ENCODE results near the gene PI4K2A. TPM values are rescaled to one million over a fixed set of nuclear protein-coding genes. Genes with fewer than 3 reads are reported as not detected.

Gene PI4K2A
- total and polyA plus RNA-seq, 2 of the 13 experiments (the other 11 are each of a cell fraction or from before 2014, with no cell fraction given): 10.9 to 14.3 TPM

DNA sequence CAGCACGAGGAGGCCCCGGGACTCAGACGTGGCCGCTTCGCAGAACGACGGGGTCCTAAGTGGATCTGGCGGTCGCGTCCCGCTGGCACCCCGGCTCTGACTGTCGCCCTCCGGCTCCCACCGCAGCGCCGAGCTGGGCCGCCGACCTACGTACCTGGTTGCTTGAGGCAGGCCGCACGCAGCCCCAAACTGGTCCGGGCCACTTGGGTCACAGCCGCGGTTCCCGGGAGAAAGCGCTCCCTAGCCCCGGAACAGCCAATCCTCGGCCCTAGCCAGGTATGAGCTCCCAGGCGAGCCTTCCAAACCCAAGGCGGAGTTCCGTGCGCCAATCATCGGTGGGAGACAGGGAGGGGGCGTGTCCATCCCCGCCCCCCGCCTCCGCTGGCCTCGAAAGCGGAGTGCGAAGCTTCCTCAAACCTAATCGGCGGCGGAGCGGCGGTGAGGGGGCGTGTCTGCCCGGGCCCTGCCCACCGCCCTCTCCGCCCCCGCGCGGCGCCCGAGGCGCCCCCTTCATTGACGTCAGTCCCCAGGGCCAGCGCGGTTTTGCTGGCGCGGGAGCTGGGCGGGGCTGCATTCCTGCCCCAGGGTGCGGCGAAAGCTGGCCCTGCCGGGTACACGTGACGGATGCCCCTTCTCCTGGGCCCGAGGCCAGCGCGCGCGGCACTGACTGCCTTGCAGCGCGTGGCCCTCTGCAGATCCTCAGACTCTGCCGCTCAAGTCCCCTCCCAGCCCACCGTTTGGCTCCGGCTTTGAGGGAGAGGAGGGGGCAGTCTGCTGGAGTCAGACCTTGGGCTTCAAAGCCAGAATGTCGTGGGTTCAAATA lies 46.7 kb downstream of the PI4K2A start, which contains the start of gene AVPI1 (continued):
- TF ChIP-seq, protein P1, sequence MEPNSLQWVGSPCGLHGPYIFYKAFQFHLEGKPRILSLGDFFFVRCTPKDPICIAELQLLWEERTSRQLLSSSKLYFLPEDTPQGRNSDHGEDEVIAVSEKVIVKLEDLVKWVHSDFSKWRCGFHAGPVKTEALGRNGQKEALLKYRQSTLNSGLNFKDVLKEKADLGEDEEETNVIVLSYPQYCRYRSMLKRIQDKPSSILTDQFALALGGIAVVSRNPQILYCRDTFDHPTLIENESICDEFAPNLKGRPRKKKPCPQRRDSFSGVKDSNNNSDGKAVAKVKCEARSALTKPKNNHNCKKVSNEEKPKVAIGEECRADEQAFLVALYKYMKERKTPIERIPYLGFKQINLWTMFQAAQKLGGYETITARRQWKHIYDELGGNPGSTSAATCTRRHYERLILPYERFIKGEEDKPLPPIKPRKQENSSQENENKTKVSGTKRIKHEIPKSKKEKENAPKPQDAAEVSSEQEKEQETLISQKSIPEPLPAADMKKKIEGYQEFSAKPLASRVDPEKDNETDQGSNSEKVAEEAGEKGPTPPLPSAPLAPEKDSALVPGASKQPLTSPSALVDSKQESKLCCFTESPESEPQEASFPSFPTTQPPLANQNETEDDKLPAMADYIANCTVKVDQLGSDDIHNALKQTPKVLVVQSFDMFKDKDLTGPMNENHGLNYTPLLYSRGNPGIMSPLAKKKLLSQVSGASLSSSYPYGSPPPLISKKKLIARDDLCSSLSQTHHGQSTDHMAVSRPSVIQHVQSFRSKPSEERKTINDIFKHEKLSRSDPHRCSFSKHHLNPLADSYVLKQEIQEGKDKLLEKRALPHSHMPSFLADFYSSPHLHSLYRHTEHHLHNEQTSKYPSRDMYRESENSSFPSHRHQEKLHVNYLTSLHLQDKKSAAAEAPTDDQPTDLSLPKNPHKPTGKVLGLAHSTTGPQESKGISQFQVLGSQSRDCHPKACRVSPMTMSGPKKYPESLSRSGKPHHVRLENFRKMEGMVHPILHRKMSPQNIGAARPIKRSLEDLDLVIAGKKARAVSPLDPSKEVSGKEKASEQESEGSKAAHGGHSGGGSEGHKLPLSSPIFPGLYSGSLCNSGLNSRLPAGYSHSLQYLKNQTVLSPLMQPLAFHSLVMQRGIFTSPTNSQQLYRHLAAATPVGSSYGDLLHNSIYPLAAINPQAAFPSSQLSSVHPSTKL (CRISPR knock-in tag; IDR thresholded peaks at IDR 0.05): peak; percentile 91
- TF ChIP-seq AGO1 (IDR thresholded peaks at IDR 0.05; ENCODE audit: low read depth, low read length, poor library complexity, severe bottlenecking) (peak; percentile 56), ZNF615 (CRISPR knock-in tag; IDR thresholded peaks at IDR 0.05; ENCODE audit: borderline replicate concordance) (no peak), MEIS2 (CRISPR knock-in tag; IDR thresholded peaks at IDR 0.05) (peak; percentile 80; the same call in 1 of the 2 replicates), ZMYM4 (CRISPR knock-in tag; IDR thresholded peaks at IDR 0.05) (peak; percentile 81), TEAD2 (CRISPR knock-in tag; IDR thresholded peaks at IDR 0.05) (peak; percentile 83; the same call in 1 of the 2 replicates), FOSL2 (CRISPR knock-in tag; IDR thresholded peaks at IDR 0.05) (peak; percentile 67; the same call in 1 of the 2 replicates), SAFB2 (CRISPR knock-in tag; IDR thresholded peaks at IDR 0.05; ENCODE audit: borderline replicate concordance, low read depth) (peak; percentile 75; the same call in 1 of the 2 replicates), NFE2 (CRISPR knock-in tag; IDR thresholded peaks at IDR 0.05) (no peak), ZNF430 (CRISPR knock-in tag; IDR thresholded peaks at IDR 0.05) (peak; percentile 92), PHF20 (CRISPR knock-in tag; IDR thresholded peaks at IDR 0.05) (no peak; the same call in 1 of the 2 replicates), BHLHE40 (IDR thresholded peaks at IDR 0.05; ENCODE audit: low read length) (peak; percentile 95), HNRNPLL (IDR thresholded peaks at IDR 0.05; ENCODE audit: low read depth, low read length, poor library complexity, severe bottlenecking) (peak; percentile 86), ZNF33A (CRISPR knock-in tag; IDR thresholded peaks at IDR 0.05; ENCODE audit: borderline replicate concordance) (no peak), FOXA3 (CRISPR knock-in tag; IDR thresholded peaks at IDR 0.05) (peak; percentile 65)
- TF ChIP-seq, protein P2, sequence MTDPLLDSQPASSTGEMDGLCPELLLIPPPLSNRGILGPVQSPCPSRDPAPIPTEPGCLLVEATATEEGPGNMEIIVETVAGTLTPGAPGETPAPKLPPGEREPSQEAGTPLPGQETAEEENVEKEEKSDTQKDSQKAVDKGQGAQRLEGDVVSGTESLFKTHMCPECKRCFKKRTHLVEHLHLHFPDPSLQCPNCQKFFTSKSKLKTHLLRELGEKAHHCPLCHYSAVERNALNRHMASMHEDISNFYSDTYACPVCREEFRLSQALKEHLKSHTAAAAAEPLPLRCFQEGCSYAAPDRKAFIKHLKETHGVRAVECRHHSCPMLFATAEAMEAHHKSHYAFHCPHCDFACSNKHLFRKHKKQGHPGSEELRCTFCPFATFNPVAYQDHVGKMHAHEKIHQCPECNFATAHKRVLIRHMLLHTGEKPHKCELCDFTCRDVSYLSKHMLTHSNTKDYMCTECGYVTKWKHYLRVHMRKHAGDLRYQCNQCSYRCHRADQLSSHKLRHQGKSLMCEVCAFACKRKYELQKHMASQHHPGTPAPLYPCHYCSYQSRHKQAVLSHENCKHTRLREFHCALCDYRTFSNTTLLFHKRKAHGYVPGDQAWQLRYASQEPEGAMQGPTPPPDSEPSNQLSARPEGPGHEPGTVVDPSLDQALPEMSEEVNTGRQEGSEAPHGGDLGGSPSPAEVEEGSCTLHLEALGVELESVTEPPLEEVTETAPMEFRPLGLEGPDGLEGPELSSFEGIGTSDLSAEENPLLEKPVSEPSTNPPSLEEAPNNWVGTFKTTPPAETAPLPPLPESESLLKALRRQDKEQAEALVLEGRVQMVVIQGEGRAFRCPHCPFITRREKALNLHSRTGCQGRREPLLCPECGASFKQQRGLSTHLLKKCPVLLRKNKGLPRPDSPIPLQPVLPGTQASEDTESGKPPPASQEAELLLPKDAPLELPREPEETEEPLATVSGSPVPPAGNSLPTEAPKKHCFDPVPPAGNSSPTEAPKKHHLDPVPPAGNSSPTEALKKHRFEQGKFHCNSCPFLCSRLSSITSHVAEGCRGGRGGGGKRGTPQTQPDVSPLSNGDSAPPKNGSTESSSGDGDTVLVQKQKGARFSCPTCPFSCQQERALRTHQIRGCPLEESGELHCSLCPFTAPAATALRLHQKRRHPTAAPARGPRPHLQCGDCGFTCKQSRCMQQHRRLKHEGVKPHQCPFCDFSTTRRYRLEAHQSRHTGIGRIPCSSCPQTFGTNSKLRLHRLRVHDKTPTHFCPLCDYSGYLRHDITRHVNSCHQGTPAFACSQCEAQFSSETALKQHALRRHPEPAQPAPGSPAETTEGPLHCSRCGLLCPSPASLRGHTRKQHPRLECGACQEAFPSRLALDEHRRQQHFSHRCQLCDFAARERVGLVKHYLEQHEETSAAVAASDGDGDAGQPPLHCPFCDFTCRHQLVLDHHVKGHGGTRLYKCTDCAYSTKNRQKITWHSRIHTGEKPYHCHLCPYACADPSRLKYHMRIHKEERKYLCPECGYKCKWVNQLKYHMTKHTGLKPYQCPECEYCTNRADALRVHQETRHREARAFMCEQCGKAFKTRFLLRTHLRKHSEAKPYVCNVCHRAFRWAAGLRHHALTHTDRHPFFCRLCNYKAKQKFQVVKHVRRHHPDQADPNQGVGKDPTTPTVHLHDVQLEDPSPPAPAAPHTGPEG (CRISPR knock-in tag; IDR thresholded peaks at IDR 0.05): peak; percentile 83
- TF ChIP-seq, protein P3, sequence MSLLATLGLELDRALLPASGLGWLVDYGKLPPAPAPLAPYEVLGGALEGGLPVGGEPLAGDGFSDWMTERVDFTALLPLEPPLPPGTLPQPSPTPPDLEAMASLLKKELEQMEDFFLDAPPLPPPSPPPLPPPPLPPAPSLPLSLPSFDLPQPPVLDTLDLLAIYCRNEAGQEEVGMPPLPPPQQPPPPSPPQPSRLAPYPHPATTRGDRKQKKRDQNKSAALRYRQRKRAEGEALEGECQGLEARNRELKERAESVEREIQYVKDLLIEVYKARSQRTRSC (CRISPR knock-in tag; IDR thresholded peaks at IDR 0.05; ENCODE audit: low read depth): no peak; the same call in 1 of the 2 replicates
